Left forelimb (tissue), 1 donor: ENCODE data around the gene PLSCR3.

ENCODE experiments used
- DNase-seq: peaks from one replicate; pipeline ENCODE4 v3.0.0-alpha.2; 2018; ENCODE audit warnings: low spot score

The PLSCR3 gene

DNA sequence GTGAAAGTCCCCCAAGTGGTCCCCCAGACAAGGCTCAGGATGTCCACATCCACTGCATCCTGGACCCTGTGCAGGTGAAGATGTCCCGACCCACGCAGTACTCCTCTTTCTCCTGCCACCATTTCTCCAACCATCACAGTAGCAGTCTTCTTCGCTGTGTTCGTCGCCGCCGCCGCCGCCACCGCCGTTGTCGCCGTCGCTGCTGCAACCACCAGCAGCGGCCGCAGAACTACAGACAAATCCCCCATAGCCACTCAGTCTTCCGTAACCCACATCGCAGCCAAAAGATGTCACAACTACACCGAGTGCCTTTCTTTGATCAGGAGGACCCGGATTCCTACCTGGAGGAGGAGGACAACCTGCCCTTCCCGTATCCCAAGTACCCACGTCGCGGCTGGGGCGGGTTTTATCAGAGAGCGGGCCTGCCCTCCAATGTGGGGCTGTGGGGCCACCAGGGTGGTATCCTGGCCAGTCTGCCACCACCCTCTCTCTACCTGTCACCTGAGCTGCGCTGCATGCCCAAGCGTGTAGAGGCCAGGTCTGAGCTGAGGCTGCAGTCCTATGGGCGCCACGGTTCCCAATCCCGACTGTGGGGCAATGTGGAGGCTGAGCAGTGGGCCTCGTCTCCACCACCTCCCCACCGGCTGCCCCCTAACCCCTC is 32.0 kb upstream of the PLSCR3 start:
- DNase-seq = no peak

- DNase-seq = no peak
Observed at GRCh38 chr17:7425756-7426155, 31.4 kb upstream of the PLSCR3 start.

- no peak for DNase-seq
Observed at GRCh38 chr17:7425316-7425715, 31.0 kb upstream of the PLSCR3 start, which contains the start of gene SPEM2. Gene SPEM2 (plus strand): TSS chr17:7425616. CDS start chr17:7425689, 73 bp downstream.

GRCh38 chr17:7423679-7424078 is 29.4 kb upstream of the PLSCR3 start:
- DNase-seq = no peak

DNA sequence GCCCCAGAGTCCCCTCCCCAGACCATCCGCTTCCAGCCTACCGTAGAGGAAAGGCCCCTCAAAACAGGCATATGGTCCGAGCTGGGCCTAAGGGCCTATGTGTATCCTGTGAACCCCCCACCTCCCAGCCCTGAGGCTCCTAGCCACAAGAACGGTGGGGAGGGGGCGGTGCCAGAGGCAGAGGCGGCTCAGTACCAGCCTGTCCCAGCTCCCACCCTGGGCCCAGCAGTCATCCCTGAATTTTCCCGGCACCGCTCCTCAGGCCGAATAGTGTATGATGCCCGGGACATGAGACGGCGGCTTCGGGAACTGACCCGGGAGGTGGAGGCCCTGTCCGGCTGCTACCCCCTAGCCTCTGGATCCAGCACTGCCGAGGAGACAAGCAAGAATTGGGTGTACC is 26.9 kb upstream of the PLSCR3 start:
- no peak for DNase-seq

- DNase-seq = no peak
Observed at GRCh38 chr17:7419819-7420610, 25.7 kb upstream of the PLSCR3 start, which contains the start of gene SPEM1. Gene SPEM1 (plus strand): TSS chr17:7420324. CDS start chr17:7420385, 61 bp downstream.

- no peak for DNase-seq
Observed at GRCh38 chr17:7418472-7419152, 24.3 kb upstream of the PLSCR3 start.

DNA sequence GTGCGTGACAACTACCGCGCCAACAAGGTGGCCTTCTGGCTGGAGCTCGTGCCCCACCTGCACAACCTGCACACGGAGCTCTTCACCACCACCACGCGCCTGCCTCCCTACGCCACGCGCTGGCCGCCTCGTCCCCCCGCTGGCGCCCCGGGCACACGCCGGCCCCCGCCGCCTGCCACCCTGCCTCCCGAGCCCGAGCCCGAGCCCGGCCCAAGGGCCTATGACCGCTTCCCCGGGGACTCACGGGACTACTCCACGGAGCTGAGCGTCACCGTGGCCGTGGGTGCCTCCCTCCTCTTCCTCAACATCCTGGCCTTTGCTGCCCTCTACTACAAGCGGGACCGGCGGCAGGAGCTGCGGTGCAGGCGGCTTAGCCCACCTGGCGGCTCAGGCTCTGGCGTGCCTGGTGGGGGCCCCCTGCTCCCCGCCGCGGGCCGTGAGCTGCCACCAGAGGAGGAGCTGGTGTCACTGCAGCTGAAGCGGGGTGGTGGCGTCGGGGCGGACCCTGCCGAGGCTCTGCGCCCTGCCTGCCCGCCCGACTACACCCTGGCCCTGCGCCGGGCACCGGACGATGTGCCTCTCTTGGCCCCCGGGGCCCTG is 22.8 kb upstream of the PLSCR3 start:
- DNase-seq = no peak

GRCh38 chr17:7416323-7416722 is 22.0 kb upstream of the PLSCR3 start:
- no peak for DNase-seq

GRCh38 chr17:7415784-7416183 is 21.5 kb upstream of the PLSCR3 start:
- no peak for DNase-seq

DNA sequence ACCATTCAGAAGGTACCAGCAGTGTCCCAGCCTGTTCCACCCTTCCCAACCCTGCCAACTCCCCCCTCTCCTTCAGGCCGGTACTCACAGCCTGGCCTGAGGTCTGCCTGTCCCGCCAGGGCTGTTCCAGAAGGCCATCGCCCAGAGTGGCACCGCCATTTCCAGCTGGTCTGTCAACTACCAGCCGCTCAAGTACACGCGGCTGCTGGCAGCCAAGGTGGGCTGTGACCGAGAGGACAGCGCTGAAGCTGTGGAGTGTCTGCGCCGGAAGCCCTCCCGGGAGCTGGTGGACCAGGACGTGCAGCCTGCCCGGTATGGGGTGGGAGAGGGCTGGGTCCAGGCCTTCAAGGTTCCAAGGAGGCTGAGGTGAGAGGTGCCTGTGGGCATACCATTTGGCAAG is 20.5 kb upstream of the PLSCR3 start:
- no peak for DNase-seq

GRCh38 chr17:7413346-7413985 is 19.1 kb upstream of the PLSCR3 start:
- no peak for DNase-seq

DNA sequence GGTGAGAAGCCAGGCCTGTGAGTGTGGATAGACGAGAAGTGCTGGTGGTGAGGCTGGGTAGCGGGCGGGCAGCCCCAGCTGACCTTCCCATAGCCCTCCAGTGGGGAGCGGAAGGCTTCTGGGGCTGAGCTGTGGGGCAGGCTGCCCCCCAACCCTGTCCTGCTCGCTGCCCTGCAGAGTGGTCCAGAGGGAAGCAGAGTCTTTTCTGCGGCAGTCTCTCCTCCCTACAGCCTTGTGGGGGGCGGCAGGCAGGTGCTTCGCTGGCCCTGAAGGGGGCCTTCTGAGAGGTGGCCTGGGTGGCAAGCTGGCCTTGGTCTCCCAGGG is 17.1 kb upstream of the PLSCR3 start:
- no peak for DNase-seq

DNA sequence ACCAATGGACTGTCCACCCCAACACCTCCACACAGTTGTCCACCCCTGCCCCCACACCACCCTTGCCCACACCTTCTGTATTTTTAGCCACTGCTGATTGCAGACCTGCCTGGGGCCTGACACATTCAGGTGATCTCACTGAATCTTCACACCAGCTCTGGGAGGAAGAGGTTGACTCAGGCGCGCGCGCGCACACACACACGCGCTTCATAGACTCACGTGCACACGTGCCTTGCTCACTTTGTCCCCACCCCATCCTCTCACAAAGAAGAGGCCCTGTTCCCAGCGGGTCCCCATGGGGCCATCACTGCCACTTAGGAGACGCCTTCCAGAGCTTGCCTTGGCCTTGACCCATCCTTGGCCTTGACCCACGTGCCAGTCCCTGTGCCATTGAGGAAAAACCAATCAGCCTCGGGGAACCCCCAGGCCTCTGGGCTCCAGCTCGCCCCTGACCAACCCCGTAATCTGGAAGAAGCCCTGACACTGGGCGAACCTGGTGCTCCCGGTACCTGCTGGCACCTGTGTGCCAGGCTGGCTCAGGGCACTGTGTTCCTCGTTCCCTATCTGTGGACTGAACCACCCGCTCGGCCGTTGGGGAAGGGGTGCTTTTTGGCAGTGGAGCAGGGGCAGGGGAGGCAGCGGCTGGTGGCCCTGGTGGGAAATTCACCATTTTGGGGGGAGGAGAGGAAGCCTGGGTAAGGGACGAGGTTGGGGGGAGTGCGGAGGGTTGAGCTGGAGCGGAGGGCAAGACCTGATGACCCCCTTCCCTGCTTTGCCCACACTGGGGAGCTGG is 16.5 kb upstream of the PLSCR3 start:
- no peak for DNase-seq

GRCh38 chr17:7409716-7410115 is 15.4 kb upstream of the PLSCR3 start:
- DNase-seq = no peak

GRCh38 chr17:7408863-7409262 is 14.5 kb upstream of the PLSCR3 start:
- DNase-seq = no peak

DNA sequence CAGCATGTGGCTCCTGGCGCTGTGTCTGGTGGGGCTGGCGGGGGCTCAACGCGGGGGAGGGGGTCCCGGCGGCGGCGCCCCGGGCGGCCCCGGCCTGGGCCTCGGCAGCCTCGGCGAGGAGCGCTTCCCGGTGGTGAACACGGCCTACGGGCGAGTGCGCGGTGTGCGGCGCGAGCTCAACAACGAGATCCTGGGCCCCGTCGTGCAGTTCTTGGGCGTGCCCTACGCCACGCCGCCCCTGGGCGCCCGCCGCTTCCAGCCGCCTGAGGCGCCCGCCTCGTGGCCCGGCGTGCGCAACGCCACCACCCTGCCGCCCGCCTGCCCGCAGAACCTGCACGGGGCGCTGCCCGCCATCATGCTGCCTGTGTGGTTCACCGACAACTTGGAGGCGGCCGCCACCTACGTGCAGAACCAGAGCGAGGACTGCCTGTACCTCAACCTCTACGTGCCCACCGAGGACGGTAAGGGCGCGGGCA is 14.0 kb upstream of the PLSCR3 start:
- no peak for DNase-seq

- no peak for DNase-seq
Observed at GRCh38 chr17:7407485-7408251, 13.3 kb upstream of the PLSCR3 start, which contains the start of gene NLGN2. Gene NLGN2 (plus strand): TSS chr17:7407845. CDS start chr17:7408256, 411 bp downstream.

- no peak for DNase-seq
Observed at GRCh38 chr17:7407082-7407481, 12.8 kb upstream of the PLSCR3 start.

- no peak for DNase-seq
Observed at GRCh38 chr17:7406235-7406825, 12.0 kb upstream of the PLSCR3 start.
